ENCODE data around the gene ZNF254.
"Not testable (repeated sequence)": the region's sequence is repeated elsewhere in the genome, so short reads cannot be mapped to it uniquely, and the experiment has no call there.

Gene ZNF254

DNA sequence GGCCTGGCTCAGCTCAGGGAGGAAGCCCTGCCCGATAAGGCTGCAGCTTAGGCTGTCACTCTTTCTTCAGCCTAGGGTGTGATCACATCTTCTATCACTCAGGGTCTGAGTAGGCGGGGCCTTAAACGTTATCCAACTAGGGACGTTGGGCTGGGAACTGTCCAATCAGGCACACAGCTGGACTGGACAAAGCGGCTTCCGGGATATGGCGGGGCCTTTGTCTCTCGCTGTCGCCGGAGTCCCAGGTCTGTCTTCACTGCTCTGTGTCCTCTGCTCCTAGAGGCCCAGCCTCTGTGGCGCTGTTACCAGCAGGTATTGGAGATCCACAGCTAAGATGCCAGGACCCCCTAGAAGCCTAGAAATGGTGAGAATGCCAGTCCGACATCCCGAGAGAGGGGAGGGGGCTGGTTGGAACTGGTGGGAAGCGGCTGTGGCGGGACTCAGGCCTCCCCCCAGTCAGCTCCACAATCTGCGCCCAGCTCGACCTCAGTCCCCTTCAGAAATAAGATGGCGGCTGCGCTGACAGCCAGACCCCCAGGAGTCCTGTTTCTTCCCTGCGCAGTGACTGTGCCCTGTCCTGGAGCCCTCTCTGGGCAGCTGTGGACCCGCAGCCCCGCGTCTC is at the start of gene ZNF254:
TSS of gene ZNF254 (plus strand) at position 214 of the 622 bp plus-strand sequence. CDS start at position 335, 121 bp downstream.
- peak; percentile 39 to 94 for DNase-seq

GRCh38 chr19:24040621-24041020 is 46.4 kb upstream of the ZNF254 start:
- no peak for DNase-seq

- DNase-seq, result not testable (repeated sequence)
These were observed 45.7 kb upstream of the ZNF254 start for GRCh38 chr19:24041326-24041725.

DNA sequence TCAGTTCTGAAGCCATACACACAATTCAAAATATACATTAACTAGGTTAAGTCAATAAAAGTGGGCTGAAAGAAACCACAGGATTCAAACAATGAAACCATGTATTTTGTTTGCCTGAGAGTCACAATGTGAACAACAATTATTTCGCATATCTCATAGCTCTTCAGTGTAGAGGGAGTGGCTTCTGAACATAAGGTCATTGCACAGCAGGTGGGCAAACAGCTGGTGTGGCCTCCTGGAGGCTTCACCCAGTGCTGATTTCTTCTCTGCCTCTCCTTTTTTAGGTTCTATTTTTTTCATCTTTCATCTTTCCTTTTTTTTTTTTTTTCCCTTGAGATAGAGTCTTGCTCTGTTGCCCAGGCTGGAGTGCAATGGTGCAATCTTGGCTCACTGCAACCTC is 40.4 kb upstream of the ZNF254 start:
- DNase-seq, result no peak

DNA sequence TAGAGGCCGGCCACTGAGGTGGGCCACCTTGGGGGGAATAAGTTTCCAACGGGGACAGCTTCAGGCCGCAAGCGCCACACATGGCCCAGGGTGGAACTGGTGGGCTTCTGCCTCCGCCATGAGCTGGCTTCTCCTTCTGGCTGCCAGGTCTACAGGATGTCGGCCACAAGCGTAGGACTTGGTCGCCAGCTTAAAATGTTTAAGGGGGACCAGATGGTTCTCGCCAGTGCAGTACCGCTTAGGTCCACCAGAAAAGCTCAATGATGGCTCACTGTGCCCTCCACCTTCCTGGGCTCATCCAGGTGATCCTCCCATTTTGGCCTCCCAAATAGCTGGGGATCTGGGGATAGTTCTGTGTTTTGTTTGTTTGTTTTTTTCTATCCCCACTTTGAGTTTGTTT is 38.7 kb upstream of the ZNF254 start:
- DNase-seq, result no peak

- DNase-seq, result no peak
These were observed 37.5 kb upstream of the ZNF254 start for GRCh38 chr19:24049537-24049936.

DNA sequence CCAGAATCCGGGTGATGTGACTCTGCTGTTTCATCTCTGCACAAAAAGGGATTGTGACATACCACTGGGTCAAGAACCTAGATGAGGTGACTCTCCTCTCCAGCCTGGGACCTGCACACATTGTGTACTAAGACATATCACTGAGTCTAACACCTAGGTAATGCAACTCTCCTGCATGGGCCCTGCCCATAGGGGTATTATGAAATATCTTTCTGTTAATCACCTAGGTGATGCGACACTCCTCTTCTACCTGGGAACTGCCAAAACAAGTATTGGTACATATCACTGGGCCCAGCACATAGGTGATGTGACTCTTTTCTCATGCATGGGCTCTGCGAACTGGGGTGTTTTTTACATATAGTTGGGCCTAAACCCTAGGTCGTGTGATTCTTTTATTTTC is 35.5 kb upstream of the ZNF254 start:
- DNase-seq, result no peak

- DNase-seq, result no peak
These were observed 34.2 kb upstream of the ZNF254 start for GRCh38 chr19:24052811-24053210.

DNA sequence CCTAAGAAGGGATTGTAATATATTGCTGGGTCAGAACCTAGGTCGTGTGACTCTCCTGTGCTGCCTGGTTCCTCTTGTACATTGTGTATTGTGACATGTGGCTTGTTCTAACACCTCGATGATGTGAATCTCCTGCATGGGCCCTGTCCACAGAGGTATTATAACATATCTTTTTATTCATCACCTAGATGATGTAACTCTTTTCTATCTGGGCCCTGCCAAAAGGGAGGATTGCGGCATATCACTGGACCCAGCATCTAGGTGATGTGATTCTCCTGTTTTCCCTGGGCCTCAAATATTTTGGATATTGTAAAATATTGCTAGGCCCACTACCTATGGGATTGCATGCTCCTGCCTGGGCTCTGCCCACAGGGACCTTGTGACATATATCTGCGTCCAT is 33.4 kb upstream of the ZNF254 start:
- DNase-seq, result no peak

DNA sequence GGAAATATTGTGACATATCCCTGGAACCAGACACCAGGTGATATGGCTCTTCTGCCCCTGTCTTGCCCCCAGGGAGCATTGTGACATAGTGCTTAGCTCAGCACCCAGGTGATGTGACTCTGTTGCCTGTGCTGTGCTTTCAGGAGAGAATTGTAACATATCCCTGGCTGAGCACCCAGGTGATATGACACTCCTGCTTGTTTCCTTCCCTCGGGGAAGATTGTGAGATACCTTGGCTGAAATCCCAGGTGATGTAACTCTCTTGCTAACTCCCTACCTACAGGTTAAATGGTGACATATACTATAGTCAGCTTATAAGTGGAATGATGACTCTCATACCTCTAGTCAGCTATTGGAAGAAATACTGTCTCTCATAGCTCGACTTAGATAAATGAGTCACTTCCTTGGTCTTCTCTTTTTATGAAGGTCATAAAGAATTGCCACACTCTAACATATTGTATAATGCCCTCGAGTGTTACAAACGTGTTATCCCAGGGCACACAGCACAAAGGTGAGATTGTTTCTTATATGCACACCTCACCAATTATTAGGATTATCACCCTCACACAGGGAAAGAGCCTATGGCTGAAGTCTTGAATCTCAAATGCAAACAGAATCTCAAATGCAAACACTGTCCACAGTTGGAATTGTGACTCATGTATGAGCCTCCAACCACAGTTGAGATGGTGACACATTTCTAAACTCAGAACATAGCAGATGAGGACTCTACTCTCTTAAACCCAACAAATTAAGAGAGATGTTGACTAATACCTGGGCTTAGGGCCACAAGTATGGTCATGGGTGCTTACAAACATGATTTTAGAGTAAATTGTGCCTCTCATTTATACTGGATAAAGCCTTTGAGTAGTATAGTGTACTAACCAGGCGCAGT is 32.7 kb upstream of the ZNF254 start:
- DNase-seq, result no peak

DNA sequence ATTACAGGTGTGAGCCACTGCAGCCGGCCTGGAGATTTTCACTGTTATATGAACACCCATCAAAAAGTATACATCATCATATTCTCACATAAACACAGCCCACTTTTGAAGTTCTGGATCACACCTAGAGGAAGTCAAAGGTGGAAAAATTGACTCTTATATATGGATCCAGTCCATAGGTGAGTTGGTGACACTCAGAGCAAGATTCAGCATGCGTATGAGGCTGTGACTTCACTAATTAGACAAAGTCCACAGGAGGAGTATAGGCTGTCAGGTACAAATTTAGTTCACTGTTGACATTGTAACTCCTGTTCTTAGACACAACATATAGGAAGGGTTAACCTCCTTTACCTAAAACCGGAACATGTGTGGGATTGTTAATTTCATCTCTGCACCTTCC is 31.4 kb upstream of the ZNF254 start:
- no peak for DNase-seq

DNA sequence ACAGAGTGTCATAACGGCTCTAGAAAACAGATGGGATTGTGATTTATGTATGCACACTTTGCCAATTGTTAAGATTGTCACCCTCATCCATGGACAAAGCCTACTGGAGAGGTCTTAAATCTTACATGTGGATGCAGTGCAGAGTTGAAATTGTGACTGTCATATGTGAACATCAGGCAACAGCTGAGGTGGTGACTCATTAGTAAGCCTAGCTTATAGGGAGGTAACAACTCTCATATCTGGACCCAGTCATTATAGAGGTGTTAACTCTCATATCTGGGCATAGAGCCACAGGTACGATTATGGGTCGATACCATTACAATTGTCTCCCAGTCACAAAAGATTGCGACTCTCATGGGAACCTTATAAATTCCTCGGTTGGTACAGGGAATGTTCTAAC is 29.8 kb upstream of the ZNF254 start:
- DNase-seq, result no peak

DNA sequence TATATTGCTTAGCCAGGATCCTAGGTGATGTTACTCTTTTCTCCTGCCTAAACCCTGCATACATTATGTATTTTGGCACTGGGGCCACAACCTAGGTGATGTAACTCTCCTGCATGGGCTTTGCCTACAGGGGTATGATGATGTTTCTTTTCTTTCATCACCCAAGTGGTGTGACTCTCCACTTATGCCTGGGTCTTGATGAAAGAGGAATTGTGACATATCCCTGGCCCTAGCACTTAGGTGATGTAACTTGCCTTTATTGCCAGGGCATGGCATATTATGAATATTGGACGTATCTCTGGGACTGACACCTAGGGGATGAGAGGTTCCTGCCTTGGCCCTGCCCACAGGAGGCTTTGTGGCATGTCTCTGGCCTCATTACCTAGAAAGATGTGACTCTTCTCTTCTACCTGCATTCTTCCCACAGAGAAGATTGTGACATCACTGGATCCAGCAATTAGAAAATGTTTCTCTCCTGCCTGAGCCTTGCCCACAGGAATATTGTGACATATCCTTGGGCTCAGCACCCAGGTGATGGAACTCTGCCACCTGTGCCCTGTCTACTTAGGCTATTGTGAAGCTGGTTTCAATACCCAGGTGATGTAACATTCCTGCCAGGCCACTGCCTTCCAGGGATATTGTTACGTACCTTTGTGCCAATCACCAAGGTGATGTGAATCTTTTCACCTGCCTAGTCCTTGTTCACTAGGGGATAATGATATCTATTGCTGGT is 27.3 kb upstream of the ZNF254 start:
- DNase-seq, result no peak

DNA sequence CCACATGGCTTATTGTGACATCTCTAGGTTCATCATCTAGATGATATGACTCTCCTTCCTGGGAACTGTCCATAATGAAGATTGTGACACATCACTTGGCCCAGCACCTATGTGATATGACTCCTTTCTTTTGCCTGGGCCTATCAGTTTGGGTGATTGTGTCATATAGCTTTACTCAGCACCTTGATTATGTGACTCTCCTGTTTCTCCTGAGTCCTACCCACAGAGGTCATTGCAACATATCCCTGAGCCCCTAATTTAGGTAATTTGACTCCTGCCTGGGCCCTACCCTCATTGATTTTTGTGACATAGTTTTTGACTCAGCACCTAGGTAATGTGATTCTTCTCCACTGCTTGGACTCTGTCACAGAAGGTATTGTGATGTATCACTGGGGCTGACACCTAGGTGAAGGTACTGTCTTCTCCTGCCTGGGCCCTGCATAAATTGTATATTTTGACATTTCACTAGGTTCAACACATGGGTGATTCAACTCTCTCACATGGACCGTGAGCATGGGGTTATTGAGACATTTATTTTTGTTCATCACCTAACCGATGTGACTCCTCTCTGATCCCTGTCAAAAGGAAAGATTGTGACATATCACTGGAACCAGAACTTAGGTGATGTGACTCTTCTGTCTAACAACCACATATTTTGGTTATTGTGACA is 26.2 kb upstream of the ZNF254 start:
- DNase-seq, result no peak

DNA sequence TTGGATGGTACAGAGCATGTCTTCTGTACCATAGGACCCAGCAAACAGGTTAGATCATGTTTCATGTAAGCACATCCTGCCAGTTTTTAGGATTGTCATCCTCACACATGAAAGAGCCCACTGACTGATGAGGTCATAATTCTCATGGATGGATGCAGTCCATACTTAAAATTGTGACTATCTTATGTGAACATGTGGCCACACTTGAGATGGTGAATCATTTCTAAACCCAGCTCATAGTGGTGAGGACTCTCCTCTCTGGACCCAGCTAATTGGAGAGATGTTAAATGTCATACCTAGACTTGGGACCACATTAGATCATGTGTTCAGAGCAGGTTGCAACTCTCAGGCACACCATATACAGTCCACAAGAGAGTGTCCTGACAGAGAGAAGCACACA is 24.8 kb upstream of the ZNF254 start:
- DNase-seq, result no peak

GRCh38 chr19:24063295-24063694 is 23.7 kb upstream of the ZNF254 start:
- DNase-seq, result no peak

- no peak for DNase-seq
These were observed 22.8 kb upstream of the ZNF254 start for GRCh38 chr19:24064175-24064574.

DNA sequence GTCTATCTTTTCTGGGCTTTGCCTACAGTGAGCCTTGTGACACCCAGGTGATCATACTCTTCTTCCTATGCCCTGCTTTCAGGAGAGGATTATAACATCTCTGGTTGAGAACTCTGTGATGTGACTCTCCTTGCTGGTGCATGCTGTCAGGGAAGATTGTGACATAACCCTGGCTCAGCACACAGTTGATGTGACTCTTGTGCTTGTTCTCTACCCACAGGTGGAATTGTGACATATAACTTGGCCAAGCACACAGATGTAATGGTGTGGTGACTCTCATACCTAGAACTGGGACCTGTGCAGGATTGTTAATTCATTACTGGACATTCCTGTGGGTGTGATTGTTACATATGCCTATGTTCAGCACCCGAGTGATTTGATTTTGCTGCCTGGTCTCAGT is 21.7 kb upstream of the ZNF254 start:
- no peak for DNase-seq

DNA sequence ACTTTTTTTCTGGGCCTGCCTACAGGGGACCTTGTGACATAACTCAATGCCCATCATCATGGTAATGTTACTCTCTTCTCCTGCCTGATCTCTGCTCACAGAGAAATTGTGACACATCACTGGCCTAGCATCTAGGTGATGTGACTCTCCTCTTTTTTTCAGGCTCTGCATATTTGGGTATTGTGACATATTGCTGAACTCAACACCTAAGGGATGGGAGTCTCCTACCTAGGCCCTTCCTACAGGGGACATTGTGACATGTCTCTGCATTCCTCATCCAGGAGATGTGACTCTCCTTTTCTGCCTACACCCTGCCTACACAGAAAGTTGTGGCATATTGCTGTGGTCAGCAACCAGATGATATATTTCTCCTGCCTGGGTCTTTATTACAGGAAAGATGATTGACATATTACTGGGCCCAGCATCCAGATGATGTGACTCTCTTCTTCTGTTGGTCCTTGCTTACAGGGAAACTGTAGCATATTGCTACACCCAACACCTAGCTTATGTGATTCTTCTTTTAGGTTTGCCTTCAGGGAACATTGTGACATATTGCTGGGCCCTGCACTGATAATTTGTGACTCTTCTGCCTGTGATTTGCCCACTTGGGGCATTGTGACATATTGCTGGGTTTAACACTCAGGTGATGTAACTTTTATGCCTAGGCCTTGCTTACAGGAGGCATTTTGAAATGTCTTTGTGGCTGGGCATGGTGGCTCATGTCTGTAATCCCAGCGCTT is 21.0 kb upstream of the ZNF254 start:
- no peak for DNase-seq

GRCh38 chr19:24069905-24070657 is 16.9 kb upstream of the ZNF254 start:
- no peak for DNase-seq

- no peak for DNase-seq
These were observed 15.9 kb upstream of the ZNF254 start for GRCh38 chr19:24071078-24071477.

DNA sequence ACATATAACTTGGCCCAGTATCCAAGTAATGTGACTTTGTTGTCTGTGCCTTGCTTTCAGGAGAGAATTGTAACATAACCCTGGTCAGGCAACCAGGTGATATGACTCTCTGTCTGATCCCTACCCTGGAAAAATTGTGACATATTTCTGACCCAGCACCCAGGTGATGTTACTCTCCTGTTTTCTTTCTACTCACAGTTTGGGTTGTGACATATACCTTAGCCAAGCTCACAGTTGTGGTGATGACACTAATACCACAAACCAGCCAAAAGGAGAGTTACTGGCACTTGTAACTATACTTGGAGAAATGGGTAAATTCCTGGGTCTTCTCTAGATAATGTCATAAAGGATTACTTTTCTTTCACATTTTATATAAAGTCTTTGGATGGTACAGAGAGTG is 14.3 kb upstream of the ZNF254 start:
- DNase-seq, result no peak
